GM18508 (cell line): ENCODE measurements around the gene REEP6.

Experiments used
- ATAC-seq: cut with Tn5 transposase; IDR thresholded peaks from one replicate; pipeline ENCODE4 v1.9.1; 2021; ENCODE audit warnings: moderate number of reproducible peaks; ENCODE audit not compliant: insufficient read depth, unreplicated experiment

The REEP6 gene

DNA sequence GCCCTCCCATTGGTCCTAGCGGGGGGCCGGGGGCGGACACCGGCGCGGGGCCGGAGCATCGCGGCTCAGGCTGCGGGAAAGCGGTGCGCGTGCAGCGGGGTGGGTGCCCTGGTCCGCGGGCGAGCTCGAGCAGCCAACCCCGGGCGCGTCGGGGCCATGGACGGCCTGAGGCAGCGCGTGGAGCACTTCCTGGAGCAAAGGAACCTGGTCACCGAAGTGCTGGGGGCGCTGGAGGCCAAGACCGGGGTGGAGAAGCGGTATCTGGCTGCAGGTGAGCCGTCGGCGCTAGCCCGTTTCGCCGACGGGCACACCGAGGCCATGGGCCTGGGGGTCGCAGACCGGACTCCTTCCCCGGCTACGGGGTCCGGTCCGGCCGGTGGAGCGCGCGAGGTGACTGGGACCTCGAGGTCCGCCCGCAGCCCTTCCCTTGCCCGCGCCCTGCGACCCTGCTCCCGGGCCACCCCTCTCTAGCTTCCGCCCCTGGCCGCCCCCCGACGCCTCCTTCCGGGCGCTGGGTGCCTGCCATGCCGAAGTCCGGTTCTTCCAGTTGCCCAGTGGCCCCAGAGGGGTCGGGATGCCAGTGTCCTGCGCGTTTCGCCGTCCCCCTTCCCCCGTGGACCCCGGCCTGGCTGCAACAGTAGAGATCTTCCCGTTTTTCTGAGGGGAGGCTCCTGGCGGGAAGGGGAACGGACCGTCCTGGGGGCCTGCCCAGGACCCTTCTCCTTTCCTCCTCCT lies at the start of gene REEP6:
REEP6 (plus strand) TSS at position 68 of the 735 bp plus-strand sequence; CDS start at position 157, 89 bp downstream.
- ATAC-seq: no peak

DNA sequence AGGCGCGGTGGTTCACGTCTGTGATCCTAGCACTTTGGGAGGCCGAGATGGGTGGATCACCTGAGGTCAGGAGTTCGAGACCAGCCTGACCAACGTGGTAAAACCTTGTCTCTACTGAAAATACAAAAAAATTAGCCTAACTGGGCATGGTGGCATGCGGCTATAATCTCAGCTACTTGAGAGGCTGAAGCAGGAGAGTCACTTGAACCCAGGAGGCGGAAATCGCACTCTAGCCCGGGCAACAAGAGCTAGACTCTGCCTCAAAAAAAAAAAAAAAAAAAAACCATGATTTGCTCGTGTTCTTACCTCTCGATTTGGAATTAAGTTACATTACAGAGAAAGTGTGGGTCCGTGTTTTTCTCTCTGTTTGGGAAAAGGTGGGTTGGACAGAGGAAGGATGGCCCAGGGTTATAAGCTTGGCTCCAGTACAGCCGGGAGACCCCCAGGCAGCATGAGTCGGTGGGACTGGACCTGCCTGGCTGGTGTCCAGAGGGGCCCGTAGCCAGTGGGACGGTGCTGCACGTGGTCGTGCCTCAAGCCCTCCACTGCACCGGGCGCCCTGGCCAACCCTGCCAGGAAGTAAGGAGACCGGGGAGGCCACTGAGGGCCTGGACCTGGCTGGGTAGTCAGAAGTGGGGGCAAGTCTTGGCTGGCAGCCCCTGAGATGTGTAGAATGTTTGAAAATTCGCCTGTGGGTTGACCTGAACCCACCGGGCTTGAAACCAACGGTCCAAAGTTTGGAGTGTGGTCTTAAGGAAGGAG lies 49.1 kb upstream of the REEP6 start:
- no peak for ATAC-seq

DNA sequence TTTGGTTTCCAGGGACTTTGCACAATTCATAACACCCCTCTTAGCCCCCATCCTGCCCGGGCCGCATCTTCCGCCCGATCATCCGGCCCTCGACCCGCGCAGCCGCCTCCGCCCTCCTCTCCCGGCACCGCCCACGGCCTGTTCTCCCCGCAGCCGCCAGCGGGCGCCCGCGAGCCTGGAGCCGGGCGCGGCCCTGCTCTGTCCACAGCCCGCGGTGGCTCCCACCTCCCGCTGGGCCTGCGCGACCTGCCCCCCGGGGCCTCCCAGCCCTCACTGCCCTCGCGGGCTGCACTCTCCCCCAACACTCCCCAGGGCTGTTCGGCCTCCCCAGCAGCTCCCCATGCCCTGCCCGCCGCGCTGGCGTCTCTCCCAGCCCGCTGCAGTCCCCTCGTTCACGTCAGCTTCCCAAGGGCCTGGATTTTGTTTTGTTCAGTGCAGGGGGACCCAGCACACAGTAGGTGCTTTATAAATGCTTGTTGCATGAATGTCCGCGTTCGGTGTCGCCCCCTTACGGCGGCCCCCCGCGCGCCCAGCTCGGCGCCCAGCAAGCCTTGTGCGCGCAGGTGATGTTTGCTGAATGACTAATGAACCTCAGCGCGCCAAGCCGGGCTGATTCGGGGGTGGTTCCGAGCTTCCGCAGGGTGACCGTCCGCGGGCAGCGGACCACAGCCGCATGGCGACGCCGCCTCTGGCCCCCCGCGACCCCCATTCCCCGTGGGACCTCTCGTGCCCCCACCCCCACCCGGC lies 45.6 kb upstream of the REEP6 start:
- no peak for ATAC-seq

DNA sequence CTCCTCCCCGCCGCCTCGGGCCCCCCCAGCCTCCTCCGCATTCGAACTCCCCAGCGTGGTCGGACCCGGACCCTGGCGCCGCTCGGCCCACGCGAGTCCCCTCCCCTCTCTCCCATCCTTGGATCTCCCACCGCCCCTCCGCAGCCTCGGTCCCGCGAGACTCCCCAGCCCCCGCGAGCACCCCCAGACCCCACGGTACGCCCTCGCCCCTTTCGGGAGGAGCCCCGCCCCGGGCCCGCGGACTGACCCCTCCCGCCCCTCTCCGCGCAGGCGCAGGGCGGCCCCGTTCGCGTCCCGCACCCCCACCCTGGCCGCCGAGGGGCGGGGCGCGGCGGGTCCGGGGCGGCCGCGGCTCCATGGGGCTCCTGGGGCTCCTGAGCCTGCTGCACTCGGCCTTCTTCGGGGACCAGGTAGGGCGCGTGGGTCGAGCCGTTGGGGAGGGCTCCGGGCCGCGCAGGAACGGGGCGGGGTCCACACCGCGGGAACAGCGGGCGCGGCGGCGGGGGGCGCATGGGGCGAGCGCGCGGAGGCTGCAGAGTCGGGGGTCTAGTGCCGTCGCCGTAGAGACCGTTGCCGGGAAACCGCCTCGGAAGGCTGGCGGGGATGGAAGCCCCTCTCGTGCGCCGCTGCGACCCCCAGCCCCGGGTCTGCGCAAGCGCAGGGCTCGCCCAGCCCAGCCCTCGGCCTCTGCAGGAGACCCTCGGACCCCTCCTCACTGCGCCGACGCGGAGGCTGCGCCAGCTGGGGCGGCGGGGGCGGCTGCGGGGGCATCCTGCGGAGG lies 44.9 kb upstream of the REEP6 start:
- ATAC-seq: no peak

DNA sequence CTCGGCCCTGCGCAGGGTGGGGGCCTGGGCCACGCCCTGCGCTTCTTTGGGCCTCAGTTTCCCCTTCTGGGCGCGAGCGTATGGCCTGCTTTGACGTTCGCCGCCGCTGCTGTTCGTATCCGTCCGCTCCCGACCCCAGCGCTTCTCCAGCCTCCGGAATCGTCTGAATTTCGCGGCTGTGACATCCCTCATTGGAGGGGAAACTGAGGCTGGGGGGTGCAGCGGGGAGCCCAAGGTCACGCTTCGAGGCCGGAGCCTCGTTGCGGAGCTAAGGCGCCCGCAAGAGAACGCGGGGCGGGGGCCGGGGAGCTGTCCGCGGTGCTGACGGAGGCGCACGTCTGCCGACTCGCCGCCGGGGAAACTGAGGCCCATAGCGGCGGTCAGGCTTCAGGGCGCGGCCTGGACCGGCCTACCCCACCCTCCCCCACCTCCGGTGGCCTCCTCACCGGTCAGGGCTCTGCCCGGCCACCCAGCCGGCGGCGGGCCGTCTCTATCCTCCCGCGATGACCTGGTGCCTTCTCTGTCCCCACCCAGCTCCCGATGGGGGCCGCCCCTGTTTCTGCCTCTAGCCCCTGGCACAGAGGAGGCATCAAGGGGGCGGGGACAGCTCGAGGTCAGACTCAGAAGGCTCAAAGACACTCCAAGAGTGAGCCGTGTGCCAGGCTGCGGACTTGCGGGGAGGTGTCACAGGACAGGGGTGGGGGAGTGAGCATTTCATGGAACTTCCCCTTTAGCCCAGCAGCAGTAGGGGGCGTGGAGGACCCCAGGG lies 44.1 kb upstream of the REEP6 start:
- no peak for ATAC-seq

DNA sequence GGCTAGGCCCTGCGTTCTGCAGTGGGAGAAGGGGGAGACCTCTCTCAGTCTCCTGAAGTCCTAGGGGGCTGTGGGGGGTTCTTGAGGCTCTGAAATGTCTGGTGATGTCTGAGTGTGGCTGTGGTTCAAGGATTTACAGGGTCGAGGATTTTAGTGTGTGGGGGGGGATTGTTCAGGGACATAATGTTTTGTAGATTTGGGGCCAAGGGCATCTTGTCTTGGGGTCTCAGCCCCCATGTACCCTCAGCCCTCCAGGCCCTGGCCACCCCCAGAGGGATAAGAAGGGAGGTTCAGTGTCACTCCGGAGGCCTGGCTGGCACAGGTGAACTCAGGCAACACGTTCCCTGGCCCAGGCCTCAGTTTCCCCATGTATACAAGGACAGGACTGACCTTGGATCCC lies 43.5 kb upstream of the REEP6 start:
- no peak for ATAC-seq

DNA sequence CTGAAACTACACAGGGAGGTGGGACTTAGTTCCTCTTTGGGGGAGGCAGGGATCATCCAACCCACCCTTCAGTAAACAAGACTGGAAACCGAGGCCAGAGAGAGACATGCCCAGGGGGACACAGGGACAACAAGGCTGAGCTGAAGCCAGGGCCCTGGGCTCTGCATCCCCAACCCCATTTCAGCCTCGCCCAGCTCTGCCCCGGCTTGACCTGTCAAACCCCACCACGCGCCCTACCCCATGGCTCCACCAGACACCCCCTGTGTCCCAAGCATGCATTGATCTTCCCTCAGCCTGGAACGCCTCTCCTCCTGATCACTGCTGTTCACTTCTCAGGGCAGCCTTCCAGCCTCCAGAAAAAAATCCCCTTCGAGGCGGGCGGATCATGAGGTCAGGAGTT lies 43.0 kb upstream of the REEP6 start:
- no peak for ATAC-seq

DNA sequence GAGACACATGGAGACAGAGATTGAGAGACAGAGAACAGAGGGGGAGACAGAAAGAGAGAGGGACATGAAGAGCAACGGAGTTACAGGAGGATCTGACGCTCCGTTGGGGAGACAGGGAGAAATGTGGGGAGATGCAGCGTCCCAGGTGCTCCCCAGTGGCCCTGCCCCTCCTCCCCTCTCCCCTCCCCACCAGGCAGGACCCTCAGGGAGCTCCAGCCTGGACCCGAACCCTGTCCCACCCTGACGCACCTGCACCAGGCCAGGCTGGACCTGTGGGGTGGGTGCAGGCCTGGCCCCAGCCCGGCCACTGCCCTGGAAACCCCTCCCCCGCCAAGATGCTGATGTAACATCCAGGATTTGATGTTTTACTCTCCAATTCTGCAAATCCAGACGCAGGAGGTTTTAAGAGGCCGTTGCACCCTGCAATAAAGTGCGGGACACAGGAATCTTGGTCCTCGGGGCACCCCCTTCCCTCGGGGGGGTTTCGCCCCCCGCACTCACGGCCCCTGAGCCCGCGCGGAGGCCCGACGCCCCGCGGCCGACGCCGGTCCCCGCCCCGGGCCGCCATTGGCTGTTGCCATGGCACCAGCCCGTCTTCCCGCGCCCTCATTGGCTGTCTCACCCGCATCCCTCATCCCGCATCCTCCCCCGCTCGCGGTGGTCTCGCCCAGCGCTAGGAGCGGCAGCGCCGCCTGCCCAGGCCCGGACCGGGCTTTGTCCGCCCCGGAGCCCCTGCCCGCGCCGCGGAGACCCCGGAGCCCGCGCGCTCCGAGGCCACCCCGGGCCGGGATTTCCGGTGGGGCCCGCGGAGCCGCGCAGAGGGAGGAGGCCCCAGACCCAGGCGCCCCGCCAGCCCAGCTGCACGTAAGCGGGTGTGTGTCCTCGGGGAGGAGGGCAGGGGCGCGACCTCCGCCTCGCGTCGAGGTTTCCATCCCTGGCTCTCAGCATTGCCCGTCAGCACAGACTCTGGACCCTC lies 41.2 kb upstream of the REEP6 start, which contains the start of gene APC2:
APC2 (plus strand) TSS at position 655 of the 976 bp plus-strand sequence. CDS start 2,881 bp downstream, outside the sequence.
- no peak for ATAC-seq

DNA sequence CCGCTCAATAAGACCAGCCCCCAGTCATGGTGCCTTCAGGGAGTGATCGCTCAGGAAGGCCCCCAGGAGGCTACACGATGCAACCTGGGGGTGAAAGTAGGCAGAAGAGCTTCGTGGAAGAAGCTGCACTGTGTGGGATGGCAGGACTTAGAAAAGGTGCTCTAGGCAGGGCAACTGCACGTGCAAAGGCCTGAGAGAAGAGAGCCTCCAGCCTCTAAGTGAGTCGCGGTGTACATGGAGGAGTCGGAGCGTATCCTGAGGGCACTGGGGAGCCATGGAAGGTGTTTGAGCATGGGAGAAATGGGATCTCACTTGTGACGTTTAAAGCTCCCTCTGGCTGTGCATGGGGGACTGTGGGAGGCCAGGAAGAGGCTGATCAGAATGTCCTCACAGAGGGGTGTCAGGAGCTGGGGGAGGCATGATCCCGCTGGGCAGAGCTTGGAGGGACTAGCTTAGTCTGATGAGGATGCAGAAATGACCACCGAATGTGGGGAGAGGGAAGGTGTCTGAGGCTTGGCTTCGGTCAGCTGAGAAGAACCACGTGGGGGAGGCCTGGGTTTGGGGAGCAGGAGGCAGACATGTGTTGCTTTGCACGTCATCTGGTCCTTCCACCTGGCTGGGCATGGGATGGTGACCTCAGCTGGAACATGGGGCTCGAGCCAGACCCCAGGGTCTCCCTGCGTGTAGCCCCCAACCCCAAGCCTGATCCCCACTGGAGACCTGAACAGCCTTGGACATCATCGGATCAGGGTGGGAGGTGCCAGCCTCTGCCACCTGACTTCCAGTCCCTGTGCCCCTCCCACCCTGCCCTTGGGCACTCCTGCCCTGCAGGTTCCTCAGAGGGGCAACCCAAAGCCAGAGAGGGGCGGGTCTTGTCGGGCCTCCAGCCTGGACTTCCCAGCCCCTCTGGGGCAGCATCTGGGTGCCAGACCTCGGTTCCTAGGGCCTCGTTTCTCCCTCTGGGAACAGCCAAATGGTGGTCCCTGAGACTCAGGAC lies 39.9 kb upstream of the REEP6 start:
- no peak for ATAC-seq

DNA sequence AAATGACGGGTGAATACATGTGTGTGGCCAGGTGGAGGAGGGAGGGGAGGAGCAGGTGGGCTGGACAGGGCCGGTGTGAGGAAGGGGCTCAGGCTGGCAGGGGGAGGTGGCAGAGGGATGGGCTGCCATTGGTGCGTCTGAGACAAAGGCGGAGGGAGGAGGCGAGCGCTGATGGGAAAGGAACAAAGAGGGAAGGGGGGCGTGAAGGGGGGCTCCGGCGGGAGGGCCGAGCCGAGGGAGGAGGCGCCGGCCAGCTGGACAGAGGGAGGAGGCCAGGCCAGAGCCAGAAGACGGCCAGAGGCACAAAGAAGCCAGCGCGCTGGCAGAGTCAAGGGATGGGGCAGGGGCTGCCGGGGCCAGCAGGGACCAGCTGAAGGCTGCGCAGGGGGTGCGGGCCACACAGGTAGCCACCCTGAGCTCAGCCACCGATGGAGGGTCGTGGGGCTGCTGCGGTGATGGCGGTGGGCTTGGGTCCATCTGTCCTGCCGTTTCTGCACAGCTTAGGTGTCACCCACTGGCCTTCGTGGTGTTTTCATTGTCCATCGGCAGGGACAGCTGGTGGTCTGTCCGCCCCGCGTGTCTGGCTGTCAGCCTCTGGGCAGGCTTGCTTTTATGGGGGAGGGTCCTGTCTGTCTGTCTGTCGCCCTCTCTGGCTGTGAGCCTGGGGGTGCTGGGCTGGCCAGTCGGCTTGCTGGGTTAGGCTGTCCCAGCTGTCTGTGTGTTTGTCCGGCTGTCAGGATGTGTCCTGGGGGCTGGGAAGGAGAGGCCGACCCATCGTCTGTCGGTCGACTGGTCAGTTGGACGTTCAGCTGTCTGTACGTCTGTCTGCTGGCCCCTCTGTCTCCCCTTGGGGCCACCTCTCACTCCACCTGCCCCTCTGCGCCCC lies 38.8 kb upstream of the REEP6 start:
- ATAC-seq: no peak

DNA sequence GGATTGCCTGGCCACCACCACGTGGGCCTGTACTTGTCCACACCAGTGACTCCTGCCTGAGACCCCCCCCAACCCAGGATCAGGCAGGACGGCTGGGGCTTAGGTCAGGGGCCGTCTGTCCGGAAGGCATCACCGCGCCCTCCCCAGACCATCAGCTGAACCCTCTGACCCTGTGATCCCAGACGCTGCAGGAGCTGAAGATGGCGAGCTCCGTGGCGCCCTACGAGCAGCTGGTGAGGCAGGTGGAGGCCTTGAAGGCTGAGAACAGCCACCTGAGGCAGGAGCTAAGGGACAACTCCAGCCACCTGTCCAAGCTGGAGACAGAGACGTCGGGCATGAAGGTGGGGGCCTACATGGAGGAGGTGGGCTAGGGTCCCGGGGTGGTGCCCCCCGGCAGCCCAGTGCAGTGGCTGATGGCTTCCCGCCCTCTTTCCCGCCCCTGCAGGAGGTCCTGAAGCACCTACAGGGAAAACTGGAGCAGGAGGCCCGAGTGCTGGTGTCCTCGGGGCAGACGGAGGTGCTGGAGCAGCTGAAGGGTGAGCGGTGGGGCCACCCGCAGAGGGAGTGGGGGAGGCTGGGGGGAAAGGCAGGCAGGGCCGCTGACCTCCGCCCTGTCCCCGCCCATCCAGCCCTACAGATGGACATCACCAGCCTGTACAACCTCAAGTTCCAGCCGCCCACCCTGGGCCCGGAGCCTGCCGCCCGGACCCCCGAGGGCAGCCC lies 38.0 kb upstream of the REEP6 start:
- ATAC-seq: no peak

DNA sequence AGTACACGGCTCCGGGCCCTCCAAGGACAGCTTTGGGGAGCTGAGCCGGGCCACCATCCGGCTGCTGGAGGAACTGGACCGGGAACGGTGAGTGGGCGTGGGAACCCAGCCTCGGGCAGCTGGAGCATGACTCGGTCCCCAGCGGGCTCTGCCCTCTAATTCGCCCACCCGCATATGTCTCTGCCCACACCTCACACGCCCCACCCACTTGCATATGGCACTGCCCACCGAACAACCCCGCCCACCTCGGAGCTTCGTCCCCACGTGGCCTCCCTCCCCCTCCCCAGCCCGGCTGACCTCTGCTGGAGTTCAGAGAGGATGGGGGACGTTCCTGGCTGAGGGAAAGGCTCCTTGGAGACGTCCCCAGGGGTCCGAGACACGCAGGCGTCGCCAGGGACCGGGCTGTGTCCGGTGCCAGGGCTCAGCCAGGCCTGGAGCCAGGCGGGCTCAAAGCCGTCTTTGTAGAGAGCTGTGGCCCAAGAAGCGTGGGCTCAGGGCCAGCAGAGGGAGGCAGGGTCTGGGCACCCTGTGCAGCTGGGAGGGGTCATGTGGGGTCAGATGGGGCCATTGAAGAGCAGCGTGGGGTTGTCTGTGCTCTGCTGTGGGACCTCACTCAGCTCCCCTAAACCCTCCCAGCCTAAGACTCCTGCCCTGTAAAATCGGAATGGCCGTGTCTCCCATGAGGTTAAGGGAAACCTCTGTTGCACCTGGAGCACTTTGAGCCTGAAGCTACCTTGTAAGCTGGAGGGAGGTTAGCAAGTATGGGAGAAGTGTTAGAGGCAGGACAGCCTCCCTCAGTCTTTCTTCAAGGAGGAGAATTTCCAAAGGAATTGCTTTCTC lies 37.2 kb upstream of the REEP6 start:
- ATAC-seq: no peak

DNA sequence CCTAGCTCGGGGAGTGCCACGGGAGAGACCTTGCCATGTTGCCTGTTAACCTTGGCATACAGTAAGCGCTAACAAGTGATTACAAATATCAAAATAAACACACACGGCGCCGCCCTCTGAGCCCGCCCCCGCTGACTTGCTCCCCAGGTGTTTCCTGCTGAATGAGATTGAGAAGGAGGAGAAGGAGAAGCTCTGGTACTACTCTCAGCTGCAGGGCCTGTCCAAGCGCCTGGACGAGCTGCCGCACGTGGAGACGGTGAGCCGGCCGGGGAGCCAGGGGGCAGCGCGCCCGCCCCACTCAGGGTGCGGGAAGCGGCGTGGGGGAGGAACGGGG lies 36.0 kb upstream of the REEP6 start:
- no peak for ATAC-seq

DNA sequence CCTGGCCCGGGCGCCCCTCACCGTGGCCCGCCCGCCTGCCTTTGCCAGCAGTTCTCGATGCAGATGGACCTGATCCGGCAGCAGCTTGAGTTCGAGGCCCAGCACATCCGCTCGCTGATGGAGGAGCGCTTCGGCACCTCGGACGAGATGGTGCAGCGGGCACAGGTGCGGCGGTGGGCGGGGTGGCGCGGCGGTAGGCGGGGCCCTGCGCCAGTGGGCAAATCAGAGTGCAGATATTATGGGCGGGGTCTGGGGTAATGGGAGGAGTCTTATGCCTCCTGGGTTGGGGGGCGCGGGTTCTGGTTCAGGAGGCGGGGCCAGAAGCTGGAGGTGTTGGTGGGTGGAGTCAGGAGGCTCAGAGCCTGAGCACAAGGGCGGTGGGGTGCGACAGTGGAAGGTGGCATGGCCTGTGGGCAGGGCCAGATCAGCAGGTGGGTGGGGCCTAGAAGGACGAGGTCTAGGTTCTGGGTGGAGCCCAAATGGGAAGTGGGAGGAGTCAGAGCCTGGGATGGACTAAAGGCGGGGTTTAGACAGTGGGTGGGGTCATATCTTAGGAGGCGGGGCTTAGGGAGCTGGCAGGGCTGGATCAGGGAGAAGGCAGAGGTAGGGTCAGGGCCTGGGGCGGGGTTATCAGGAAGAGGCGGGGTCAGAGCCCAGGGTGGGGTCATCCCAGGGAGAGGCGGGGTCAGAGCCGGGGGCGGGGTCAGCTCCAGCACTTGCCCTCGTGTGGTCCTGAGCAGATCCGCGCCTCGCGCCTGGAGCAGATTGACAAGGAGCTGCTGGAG lies 35.5 kb upstream of the REEP6 start:
- ATAC-seq: no peak
